HepG2 (cell line): ENCODE data around the gene FBXO24. TPM values are rescaled to one million over a fixed set of nuclear protein-coding genes. Genes with fewer than 3 reads are reported as not detected.

Experiments used
- AGO2 ChIP-seq: fragments of 200-400 bp; formaldehyde crosslinking; optimal IDR thresholded peaks from 2 replicates; pipeline ENCODE3; 2017; ENCODE audit warnings: mild to moderate bottlenecking, low read depth, low read length, moderate library complexity
- NONO ChIP-seq, 2 experiments: fragments of 450-650 bp in 1 of 2; sonication (generic) in 1 of 2; formaldehyde crosslinking in 1 of 2; IDR thresholded peaks in 1 of 2; conservative IDR thresholded peaks in 1 of 2; 2 replicates each; pipeline versions ENCODE4 v1.6.1 to v1.8.0; 2017 to 2022; ENCODE audit warnings: mild to moderate bottlenecking in 1 of 2, missing genetic modification reagents in 1 of 2, moderate library complexity in 1 of 2
- ZBTB20 ChIP-seq: sonication (generic); formaldehyde crosslinking; IDR thresholded peaks from 2 replicates; pipeline ENCODE4 v1.8.1; 2023; ENCODE audit warnings: missing genetic modification reagents, low read depth, mild to moderate bottlenecking, borderline replicate concordance
- ZBTB7B ChIP-seq: sonication (generic); formaldehyde crosslinking; IDR thresholded peaks from 2 replicates; pipeline ENCODE4 v1.4.0; 2020; ENCODE audit warnings: missing genetic modification reagents
- polyA plus RNA-seq, 8 experiments: library from polyadenylated mRNA; depleted of rRNA in 3 of 8; stranded (reverse) in 7 of 8; unstranded in 1 of 8; fragments of >200 nt; fragmentation: Illumina TruSeq in 4 of 8; extraction: Trizol in 4 of 8; gene quantifications; 2 replicates each; pipeline versions ENCODE4 v1.2.1 to v1.2.3, GENCODE V29; 2011 to 2016; ENCODE audit warnings: low read depth in 4 of 8, missing spikeins in 1 of 8, mixed read lengths in 1 of 8; ENCODE audit not compliant: insufficient read depth in 1 of 8
- total RNA-seq, 5 experiments: library from RNA; depleted of rRNA; stranded (reverse); fragments of >200 nt; fragmentation: Illumina TruSeq; extraction: Trizol; gene quantifications; 2 replicates each; pipeline ENCODE4 v1.2.3, GENCODE V29; 2016; ENCODE audit warnings: low read depth in 1 of 5
- TF ChIP-seq, protein P1 (sequence below): sonication (generic); formaldehyde crosslinking; IDR thresholded peaks from 2 replicates; pipeline ENCODE4 v1.8.1; 2023; ENCODE audit warnings: mild to moderate bottlenecking, inconsistent platforms, moderate library complexity, missing genetic modification reagents, borderline replicate concordance
- TF ChIP-seq, protein P2 (sequence below): sonication (generic); formaldehyde crosslinking; IDR thresholded peaks from one replicate; pipeline ENCODE4 v1.5.1; 2020; ENCODE audit warnings: mild to moderate bottlenecking, missing genetic modification reagents; ENCODE audit errors: not compliant biosample characterization
- TF ChIP-seq, protein P3 (sequence below): sonication (generic); formaldehyde crosslinking; IDR thresholded peaks from 2 replicates; pipeline ENCODE4 v1.4.0; 2020; ENCODE audit warnings: missing genetic modification reagents
- TF ChIP-seq, protein P4 (sequence below): sonication (generic); formaldehyde crosslinking; IDR thresholded peaks from 2 replicates; pipeline ENCODE4 v1.4.0; 2020; ENCODE audit warnings: missing genetic modification reagents, borderline replicate concordance

Gene FBXO24
- total and polyA plus RNA-seq, 2 of the 13 experiments (the other 11 are each of a cell fraction or from before 2014, with no cell fraction given) = 0.20 to 0.55 TPM

DNA sequence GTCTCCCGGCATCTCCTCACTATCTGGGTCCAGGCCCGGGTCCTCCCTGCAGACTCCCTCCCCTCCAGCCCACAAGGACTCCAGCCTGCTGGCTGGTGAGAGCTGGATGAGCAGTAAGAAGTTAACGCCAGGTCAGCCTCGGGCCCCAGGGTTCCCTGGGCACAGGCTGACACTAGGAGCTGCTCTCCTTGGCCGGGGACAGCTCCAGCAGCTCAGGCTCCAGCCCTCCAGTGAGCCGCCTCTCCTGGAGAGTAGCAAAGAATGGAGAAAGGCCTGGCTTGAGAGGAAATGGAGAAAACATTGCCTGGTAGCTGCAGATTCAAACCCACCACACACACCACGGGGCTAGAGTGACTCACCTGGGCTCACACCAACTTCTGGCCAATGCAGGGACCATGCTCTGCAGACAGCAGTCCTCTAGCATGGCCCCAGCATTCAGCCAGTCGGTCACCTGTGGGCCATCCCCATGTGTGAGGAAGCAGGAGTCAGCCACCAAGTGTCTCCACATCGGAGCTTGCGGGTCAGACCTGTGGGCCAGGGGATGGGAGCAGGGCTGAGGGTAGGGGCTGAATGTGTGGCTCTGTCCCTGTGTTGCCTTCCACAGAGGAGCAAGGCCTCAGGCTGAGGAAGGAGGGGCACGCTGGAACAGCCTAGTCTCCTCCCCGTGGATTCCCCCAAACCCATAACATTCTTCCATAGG, 18.9 kb upstream of the FBXO24 start (continued):
- TF ChIP-seq, protein P1, sequence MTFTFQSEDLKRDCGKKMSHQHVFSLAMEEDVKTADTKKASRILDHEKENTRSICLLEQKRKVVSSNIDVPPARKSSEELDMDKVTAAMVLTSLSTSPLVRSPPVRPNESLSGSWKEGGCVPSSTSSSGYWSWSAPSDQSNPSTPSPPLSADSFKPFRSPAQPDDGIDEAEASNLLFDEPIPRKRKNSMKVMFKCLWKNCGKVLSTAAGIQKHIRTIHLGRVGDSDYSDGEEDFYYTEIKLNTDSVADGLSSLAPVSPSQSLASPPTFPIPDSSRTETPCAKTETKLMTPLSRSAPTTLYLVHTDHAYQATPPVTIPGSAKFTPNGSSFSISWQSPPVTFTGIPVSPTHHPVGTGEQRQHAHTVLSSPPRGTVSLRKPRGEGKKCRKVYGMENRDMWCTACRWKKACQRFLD (CRISPR knock-in tag) = no peak
- 0 out of 2 replicates have a peak, but pooled peaks have one; percentile 53 for TF ChIP-seq ZBTB20 (CRISPR knock-in tag)
- TF ChIP-seq, protein P2, sequence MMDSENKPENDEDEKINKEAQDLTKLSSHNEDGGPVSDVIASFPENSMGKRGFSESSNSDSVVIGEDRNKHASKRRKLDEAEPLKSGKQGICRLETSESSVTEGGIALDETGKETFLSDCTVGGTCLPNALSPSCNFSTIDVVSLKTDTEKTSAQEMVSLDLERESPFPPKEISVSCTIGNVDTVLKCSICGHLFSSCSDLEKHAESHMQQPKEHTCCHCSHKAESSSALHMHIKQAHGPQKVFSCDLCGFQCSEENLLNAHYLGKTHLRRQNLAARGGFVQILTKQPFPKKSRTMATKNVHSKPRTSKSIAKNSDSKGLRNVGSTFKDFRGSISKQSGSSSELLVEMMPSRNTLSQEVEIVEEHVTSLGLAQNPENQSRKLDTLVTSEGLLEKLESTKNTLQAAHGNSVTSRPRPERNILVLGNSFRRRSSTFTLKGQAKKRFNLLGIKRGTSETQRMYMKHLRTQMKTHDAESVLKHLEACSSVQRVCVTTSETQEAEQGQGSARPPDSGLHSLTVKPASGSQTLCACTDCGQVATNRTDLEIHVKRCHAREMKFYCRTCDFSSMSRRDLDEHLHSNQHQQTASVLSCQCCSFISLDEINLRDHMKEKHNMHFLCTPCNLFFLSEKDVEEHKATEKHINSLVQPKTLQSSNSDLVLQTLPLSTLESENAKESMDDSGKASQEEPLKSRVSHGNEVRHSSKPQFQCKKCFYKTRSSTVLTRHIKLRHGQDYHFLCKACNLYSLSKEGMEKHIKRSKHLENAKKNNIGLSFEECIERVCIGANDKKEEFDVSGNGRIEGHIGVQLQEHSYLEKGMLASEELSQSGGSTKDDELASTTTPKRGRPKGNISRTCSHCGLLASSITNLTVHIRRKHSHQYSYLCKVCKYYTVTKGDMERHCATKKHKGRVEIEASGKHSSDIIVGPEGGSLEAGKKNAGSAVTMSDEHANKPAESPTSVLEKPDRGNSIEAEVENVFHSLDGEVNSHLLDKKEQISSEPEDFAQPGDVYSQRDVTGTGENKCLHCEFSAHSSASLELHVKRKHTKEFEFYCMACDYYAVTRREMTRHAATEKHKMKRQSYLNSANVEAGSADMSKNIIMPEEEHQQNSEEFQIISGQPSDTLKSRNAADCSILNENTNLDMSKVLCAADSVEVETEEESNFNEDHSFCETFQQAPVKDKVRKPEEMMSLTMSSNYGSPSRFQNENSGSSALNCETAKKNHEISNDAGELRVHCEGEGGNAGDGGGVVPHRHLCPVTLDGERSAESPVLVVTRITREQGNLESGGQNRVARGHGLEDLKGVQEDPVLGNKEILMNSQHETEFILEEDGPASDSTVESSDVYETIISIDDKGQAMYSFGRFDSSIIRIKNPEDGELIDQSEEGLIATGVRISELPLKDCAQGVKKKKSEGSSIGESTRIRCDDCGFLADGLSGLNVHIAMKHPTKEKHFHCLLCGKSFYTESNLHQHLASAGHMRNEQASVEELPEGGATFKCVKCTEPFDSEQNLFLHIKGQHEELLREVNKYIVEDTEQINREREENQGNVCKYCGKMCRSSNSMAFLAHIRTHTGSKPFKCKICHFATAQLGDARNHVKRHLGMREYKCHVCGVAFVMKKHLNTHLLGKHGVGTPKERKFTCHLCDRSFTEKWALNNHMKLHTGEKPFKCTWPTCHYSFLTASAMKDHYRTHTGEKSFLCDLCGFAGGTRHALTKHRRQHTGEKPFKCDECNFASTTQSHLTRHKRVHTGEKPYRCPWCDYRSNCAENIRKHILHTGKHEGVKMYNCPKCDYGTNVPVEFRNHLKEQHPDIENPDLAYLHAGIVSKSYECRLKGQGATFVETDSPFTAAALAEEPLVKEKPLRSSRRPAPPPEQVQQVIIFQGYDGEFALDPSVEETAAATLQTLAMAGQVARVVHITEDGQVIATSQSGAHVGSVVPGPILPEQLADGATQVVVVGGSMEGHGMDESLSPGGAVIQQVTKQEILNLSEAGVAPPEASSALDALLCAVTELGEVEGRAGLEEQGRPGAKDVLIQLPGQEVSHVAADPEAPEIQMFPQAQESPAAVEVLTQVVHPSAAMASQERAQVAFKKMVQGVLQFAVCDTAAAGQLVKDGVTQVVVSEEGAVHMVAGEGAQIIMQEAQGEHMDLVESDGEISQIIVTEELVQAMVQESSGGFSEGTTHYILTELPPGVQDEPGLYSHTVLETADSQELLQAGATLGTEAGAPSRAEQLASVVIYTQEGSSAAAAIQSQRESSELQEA (CRISPR knock-in tag) = no peak
- TF ChIP-seq NONO (IDR thresholded peaks at IDR 0.05) = no peak
- TF ChIP-seq NONO (CRISPR knock-in tag; conservative IDR thresholded peaks at IDR 0.05) = peak; percentile 35; the same call in 1 of the 2 replicates
- TF ChIP-seq, protein P3, sequence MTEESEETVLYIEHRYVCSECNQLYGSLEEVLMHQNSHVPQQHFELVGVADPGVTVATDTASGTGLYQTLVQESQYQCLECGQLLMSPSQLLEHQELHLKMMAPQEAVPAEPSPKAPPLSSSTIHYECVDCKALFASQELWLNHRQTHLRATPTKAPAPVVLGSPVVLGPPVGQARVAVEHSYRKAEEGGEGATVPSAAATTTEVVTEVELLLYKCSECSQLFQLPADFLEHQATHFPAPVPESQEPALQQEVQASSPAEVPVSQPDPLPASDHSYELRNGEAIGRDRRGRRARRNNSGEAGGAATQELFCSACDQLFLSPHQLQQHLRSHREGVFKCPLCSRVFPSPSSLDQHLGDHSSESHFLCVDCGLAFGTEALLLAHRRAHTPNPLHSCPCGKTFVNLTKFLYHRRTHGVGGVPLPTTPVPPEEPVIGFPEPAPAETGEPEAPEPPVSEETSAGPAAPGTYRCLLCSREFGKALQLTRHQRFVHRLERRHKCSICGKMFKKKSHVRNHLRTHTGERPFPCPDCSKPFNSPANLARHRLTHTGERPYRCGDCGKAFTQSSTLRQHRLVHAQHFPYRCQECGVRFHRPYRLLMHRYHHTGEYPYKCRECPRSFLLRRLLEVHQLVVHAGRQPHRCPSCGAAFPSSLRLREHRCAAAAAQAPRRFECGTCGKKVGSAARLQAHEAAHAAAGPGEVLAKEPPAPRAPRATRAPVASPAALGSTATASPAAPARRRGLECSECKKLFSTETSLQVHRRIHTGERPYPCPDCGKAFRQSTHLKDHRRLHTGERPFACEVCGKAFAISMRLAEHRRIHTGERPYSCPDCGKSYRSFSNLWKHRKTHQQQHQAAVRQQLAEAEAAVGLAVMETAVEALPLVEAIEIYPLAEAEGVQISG (CRISPR knock-in tag) = 0 out of 2 replicates have a peak, but pooled peaks have one; percentile 38
- peak; percentile 95 for TF ChIP-seq AGO2
- TF ChIP-seq, protein P4, sequence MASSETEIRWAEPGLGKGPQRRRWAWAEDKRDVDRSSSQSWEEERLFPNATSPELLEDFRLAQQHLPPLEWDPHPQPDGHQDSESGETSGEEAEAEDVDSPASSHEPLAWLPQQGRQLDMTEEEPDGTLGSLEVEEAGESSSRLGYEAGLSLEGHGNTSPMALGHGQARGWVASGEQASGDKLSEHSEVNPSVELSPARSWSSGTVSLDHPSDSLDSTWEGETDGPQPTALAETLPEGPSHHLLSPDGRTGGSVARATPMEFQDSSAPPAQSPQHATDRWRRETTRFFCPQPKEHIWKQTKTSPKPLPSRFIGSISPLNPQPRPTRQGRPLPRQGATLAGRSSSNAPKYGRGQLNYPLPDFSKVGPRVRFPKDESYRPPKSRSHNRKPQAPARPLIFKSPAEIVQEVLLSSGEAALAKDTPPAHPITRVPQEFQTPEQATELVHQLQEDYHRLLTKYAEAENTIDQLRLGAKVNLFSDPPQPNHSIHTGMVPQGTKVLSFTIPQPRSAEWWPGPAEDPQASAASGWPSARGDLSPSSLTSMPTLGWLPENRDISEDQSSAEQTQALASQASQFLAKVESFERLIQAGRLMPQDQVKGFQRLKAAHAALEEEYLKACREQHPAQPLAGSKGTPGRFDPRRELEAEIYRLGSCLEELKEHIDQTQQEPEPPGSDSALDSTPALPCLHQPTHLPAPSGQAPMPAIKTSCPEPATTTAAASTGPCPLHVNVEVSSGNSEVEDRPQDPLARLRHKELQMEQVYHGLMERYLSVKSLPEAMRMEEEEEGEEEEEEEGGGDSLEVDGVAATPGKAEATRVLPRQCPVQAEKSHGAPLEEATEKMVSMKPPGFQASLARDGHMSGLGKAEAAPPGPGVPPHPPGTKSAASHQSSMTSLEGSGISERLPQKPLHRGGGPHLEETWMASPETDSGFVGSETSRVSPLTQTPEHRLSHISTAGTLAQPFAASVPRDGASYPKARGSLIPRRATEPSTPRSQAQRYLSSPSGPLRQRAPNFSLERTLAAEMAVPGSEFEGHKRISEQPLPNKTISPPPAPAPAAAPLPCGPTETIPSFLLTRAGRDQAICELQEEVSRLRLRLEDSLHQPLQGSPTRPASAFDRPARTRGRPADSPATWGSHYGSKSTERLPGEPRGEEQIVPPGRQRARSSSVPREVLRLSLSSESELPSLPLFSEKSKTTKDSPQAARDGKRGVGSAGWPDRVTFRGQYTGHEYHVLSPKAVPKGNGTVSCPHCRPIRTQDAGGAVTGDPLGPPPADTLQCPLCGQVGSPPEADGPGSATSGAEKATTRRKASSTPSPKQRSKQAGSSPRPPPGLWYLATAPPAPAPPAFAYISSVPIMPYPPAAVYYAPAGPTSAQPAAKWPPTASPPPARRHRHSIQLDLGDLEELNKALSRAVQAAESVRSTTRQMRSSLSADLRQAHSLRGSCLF (CRISPR knock-in tag) = no peak
- TF ChIP-seq ZBTB7B (CRISPR knock-in tag) = peak; percentile 19; the same call in 1 of the 2 replicates
